ENCODE results near the gene PGAM5. TPM values are rescaled to one million over a fixed set of nuclear protein-coding genes. Genes with fewer than 3 reads are reported as not detected.
A peak's percentile ranks its signal among the peaks of the same experiment; 100 is the strongest.

The PGAM5 gene
- total RNA-seq, 1 experiment from 2014 or later = 112 TPM

- no CpG with 5 or more reads among the region's 27 CpGs for WGBS (ENCODE audit: extremely low coverage, insufficient read length, low lambda C conversion rate)
- H3K23ac ChIP-seq (ENCODE audit: insufficient read length, low read depth, low read length) = no peak overlapping the region
- no peaks in the 10 kb centered on the region for H3K4me1 ChIP-seq (ENCODE audit: insufficient read depth, low read length)
- no peak overlapping the region for H3K4ac ChIP-seq (ENCODE audit: low read depth, low read length)
- no peak overlapping the region for H2BK5ac ChIP-seq (ENCODE audit: insufficient read length, low read length)
- no peak overlapping the region for H3T11ph ChIP-seq (ENCODE audit: low read length)
- H3K4me1 Mint-ChIP-seq = peaks cover 3 to 13% of the 10 kb centered on the region in 2 experiments
- no peak overlapping the region for H2BK15ac ChIP-seq (ENCODE audit: low read depth, low read length)
- no peaks in the 10 kb centered on the region for H3K79me2 ChIP-seq (ENCODE audit: insufficient read depth, low read length)
- no peaks in the 10 kb centered on the region; a peak in 1 of 5 replicates for H3K9me3 Mint-ChIP-seq
- no peak overlapping the region for H2BK20ac ChIP-seq (ENCODE audit: low read depth, low read length, poor library complexity, severe bottlenecking)
- H4K5ac ChIP-seq (ENCODE audit: insufficient read length, low read depth, low read length) = no peak overlapping the region
- H4K8ac ChIP-seq (replicated peaks; ENCODE audit: insufficient read length, low read depth, low read length) = no peak overlapping the region
- no peak overlapping the region for H2AFZ ChIP-seq (ENCODE audit: low read length)
- no peak overlapping the region for H2BK120ac ChIP-seq (ENCODE audit: low read depth, low read length, poor library complexity, severe bottlenecking)
- H3K27ac Mint-ChIP-seq = peak overlapping the region in 2 of 3 experiments; percentile 53 to 74; a peak in 3 of 7 replicates
- H4K91ac ChIP-seq (ENCODE audit: insufficient read length, low read depth, low read length) = no peak overlapping the region
- H3K27ac ChIP-seq (ENCODE audit: insufficient read length, low read depth, low read length) = no peak overlapping the region
- H3K79me1 ChIP-seq (ENCODE audit: insufficient read depth, low read depth, low read length, poor library complexity, severe bottlenecking) = no peaks in the 10 kb centered on the region
- no peak for DNase-seq
- H2AK5ac ChIP-seq (ENCODE audit: insufficient read length, low read length) = no peak overlapping the region
- no peak overlapping the region for H3K56ac ChIP-seq (ENCODE audit: insufficient read length, low read depth, low read length)
- H3K27me3 Mint-ChIP-seq (ENCODE audit: low read depth) = no peaks in the 10 kb centered on the region; the same call in 1 of the 2 replicates
- no peak overlapping the region for H3K4me3 Mint-ChIP-seq
- no peaks in the 10 kb centered on the region for H4K20me1 ChIP-seq (ENCODE audit: control insufficient read depth, insufficient read depth, insufficient read length)
- no peak overlapping the region for H3K18ac ChIP-seq (ENCODE audit: insufficient read length, low read depth, low read length)
- no peaks in the 10 kb centered on the region for H3K23me2 ChIP-seq (ENCODE audit: insufficient read length, low read depth, low read length, poor library complexity, severe bottlenecking)
- H3K9me3 ChIP-seq (ENCODE audit: control insufficient read depth, low read depth, low read length) = no peaks in the 10 kb centered on the region
- H3K9ac ChIP-seq (ENCODE audit: extremely low read depth, insufficient read length, low read length) = no peak overlapping the region
- peaks cover 0 to 16% (median 5%) of the 10 kb centered on the region in 3 experiments; a peak in 4 of 7 replicates for H3K36me3 Mint-ChIP-seq (ENCODE audit: insufficient read depth in 1 of 3, low read depth in 3 of 3)
- H3K27me3 ChIP-seq (ENCODE audit: insufficient read depth, low read length) = no peaks in the 10 kb centered on the region
- TF ChIP-seq, protein P1, sequence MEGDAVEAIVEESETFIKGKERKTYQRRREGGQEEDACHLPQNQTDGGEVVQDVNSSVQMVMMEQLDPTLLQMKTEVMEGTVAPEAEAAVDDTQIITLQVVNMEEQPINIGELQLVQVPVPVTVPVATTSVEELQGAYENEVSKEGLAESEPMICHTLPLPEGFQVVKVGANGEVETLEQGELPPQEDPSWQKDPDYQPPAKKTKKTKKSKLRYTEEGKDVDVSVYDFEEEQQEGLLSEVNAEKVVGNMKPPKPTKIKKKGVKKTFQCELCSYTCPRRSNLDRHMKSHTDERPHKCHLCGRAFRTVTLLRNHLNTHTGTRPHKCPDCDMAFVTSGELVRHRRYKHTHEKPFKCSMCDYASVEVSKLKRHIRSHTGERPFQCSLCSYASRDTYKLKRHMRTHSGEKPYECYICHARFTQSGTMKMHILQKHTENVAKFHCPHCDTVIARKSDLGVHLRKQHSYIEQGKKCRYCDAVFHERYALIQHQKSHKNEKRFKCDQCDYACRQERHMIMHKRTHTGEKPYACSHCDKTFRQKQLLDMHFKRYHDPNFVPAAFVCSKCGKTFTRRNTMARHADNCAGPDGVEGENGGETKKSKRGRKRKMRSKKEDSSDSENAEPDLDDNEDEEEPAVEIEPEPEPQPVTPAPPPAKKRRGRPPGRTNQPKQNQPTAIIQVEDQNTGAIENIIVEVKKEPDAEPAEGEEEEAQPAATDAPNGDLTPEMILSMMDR (conservative IDR thresholded peaks at IDR 0.05) = no peak
- H3K4me2 ChIP-seq (ENCODE audit: insufficient read depth, insufficient read length, low read length) = no peak overlapping the region
- H2BK12ac ChIP-seq (ENCODE audit: insufficient read length, low read depth, low read length) = no peak overlapping the region
- no peak overlapping the region for H3K14ac ChIP-seq (ENCODE audit: insufficient read depth, low read length)
Measured at GRCh38 chr12:132766380-132767085, 55.9 kb downstream of the PGAM5 start.

All from H9 (cell line).